ENCODE results near the gene ACAD10. TPM values are rescaled to one million over a fixed set of nuclear protein-coding genes. Genes with fewer than 3 reads are reported as not detected.
"Not testable (repeated sequence)": the region's sequence is repeated elsewhere in the genome, so short reads cannot be mapped to it uniquely, and the experiment has no call there.

The ACAD10 gene
- total RNA-seq, 1 donor from 2014 or later = 16.9 TPM

DNA sequence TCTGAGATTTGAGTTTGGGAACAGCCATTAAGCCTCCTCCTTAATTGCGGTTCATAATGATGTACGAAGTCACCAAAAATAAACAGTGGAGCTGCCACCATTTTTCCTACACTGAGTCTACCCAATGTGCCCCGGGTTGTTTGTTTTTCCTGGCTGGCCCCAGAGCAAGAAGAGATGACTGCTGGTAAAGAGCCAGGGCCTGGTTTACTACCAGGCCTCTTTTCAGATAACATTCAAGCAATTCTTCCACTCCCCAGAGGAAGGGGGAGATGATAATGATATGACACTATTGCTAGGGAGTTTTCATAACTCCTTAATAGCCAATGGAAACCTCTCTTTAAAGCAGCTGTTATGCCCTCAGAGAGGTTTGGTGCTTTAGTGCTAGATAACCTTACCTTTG is 42.4 kb upstream of the ACAD10 start:
- H3K27me3 Mint-ChIP-seq (ENCODE audit: low read depth, unreplicated experiment) = no peaks in the 10 kb centered on the region
- FAIRE-seq (no peak), DNase-seq (ENCODE audit: low read depth) (peak; percentile 73)
- peaks cover 30% of the 10 kb centered on the region for H3K36me3 Mint-ChIP-seq (ENCODE audit: low read depth, unreplicated experiment)
- H4K20me1 ChIP-seq (ENCODE audit: insufficient read depth, low read length) = peaks cover 23% of the 10 kb centered on the region
- H3K36me3 ChIP-seq (ENCODE audit: insufficient read depth, low read length) = peaks cover 22% of the 10 kb centered on the region
- no peak overlapping the region for H3K4me3 Mint-ChIP-seq (ENCODE audit: unreplicated experiment)
- no peak overlapping the region for H3K9ac ChIP-seq (ENCODE audit: low read length)
- TF ChIP-seq EZH2 (IDR thresholded peaks at IDR 0.05; ENCODE audit: insufficient read depth, low read length) = no peak
- TF ChIP-seq, protein P1, sequence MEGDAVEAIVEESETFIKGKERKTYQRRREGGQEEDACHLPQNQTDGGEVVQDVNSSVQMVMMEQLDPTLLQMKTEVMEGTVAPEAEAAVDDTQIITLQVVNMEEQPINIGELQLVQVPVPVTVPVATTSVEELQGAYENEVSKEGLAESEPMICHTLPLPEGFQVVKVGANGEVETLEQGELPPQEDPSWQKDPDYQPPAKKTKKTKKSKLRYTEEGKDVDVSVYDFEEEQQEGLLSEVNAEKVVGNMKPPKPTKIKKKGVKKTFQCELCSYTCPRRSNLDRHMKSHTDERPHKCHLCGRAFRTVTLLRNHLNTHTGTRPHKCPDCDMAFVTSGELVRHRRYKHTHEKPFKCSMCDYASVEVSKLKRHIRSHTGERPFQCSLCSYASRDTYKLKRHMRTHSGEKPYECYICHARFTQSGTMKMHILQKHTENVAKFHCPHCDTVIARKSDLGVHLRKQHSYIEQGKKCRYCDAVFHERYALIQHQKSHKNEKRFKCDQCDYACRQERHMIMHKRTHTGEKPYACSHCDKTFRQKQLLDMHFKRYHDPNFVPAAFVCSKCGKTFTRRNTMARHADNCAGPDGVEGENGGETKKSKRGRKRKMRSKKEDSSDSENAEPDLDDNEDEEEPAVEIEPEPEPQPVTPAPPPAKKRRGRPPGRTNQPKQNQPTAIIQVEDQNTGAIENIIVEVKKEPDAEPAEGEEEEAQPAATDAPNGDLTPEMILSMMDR (IDR thresholded peaks at IDR 0.05; ENCODE audit: insufficient read depth, low read depth, low read length) = no peak
- H3K27me3 ChIP-seq (ENCODE audit: insufficient read depth, low read length) = no peaks in the 10 kb centered on the region
- no peaks in the 10 kb centered on the region for H3K9me3 Mint-ChIP-seq (ENCODE audit: unreplicated experiment)
- H3K79me2 ChIP-seq (ENCODE audit: insufficient read depth, low read length) = no peaks in the 10 kb centered on the region
- H3K4me3 ChIP-seq (ENCODE audit: insufficient read depth, low read depth, low read length) = no peak overlapping the region
- H2AFZ ChIP-seq (ENCODE audit: low read depth, low read length) = no peak overlapping the region
- peaks cover 15% of the 10 kb centered on the region for H3K4me1 Mint-ChIP-seq (ENCODE audit: low read depth, unreplicated experiment)
- H3K4me2 ChIP-seq (ENCODE audit: low read length) = no peak overlapping the region
- no peak overlapping the region for H3K27ac ChIP-seq (ENCODE audit: low read depth, low read length)
- peaks cover 2% of the 10 kb centered on the region for H3K4me1 ChIP-seq (ENCODE audit: insufficient read depth, low read length)
- H3K9me3 ChIP-seq (ENCODE audit: insufficient read depth, low read depth, low read length) = no peaks in the 10 kb centered on the region
- no peak overlapping the region for H3K27ac Mint-ChIP-seq (ENCODE audit: unreplicated experiment)

DNA sequence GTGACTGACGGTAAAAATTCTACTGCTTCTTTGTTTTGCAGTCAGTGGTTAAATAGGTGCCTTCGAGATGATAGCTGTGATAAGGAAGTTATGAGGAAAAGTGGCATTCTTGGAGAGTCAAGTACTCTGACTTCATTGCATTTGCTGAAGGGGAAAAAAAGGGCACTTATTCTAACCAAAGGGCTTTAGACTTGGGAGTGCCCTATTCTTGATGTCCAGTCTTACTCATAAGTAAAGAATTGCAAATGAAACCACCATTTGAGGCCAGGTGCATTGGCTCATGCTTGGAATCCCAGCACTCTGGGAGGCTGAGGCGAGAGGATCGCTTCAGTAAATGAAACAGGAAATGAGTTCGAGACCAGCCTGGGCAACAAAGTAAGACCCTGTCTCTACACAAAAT is 40.4 kb upstream of the ACAD10 start:
- Histone ChIP-seq H3K4me2 (ENCODE audit: low read length) (no peak overlapping the region), H4K20me1 (ENCODE audit: insufficient read depth, low read length) (peaks cover 23% of the 10 kb centered on the region), H3K79me2 (ENCODE audit: insufficient read depth, low read length) (no peaks in the 10 kb centered on the region), H3K27ac (ENCODE audit: low read depth, low read length) (no peak overlapping the region), H2AFZ (ENCODE audit: low read depth, low read length) (no peak overlapping the region), H3K4me1 (ENCODE audit: insufficient read depth, low read length) (no peaks in the 10 kb centered on the region), H3K27me3 (ENCODE audit: insufficient read depth, low read length) (no peaks in the 10 kb centered on the region), H3K9ac (ENCODE audit: low read length) (no peak overlapping the region), H3K9me3 (ENCODE audit: insufficient read depth, low read depth, low read length) (no peaks in the 10 kb centered on the region), H3K4me3 (ENCODE audit: insufficient read depth, low read depth, low read length) (no peak overlapping the region), H3K36me3 (ENCODE audit: insufficient read depth, low read length) (peaks cover 32% of the 10 kb centered on the region)
- Mint-ChIP-seq H3K4me3 (ENCODE audit: unreplicated experiment) (no peak overlapping the region), H3K36me3 (ENCODE audit: low read depth, unreplicated experiment) (peaks cover 33% of the 10 kb centered on the region), H3K27ac (ENCODE audit: unreplicated experiment) (no peak overlapping the region), H3K27me3 (ENCODE audit: low read depth, unreplicated experiment) (no peaks in the 10 kb centered on the region), H3K4me1 (ENCODE audit: low read depth, unreplicated experiment) (peaks cover 15% of the 10 kb centered on the region), H3K9me3 (ENCODE audit: unreplicated experiment) (no peaks in the 10 kb centered on the region)
- TF ChIP-seq, protein P1 (IDR thresholded peaks at IDR 0.05; ENCODE audit: insufficient read depth, low read depth, low read length) = no peak
- no peak for TF ChIP-seq EZH2 (IDR thresholded peaks at IDR 0.05; ENCODE audit: insufficient read depth, low read length)
- FAIRE-seq = no peak
- peak; percentile 87 for DNase-seq (ENCODE audit: low read depth)

DNA sequence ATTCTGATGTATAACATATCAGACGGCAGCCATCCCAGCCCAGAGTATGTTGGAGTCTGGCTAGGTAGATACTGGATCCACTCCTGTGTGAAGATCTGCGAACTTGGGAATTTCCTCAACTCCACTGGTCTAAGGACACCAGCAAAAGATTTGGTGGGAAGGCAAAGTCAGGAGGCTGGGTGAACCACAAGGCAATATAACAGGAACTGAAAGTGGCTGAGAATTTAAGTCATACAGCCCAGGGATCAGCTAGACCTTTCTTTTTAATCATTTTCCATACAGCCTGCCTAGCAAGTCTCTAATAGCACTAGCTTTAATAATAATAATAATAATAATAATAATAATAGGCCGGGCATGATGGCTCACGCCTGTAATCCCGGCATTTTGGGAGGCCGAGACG is 34.9 kb upstream of the ACAD10 start:
- H3K27me3 Mint-ChIP-seq (ENCODE audit: low read depth, unreplicated experiment) = no peaks in the 10 kb centered on the region
- Histone ChIP-seq H3K27me3 (ENCODE audit: insufficient read depth, low read length) (no peaks in the 10 kb centered on the region), H3K4me1 (ENCODE audit: insufficient read depth, low read length) (no peaks in the 10 kb centered on the region), H3K79me2 (ENCODE audit: insufficient read depth, low read length) (no peaks in the 10 kb centered on the region), H3K9ac (ENCODE audit: low read length) (no peak overlapping the region), H3K9me3 (ENCODE audit: insufficient read depth, low read depth, low read length) (no peaks in the 10 kb centered on the region), H3K27ac (ENCODE audit: low read depth, low read length) (no peak overlapping the region), H3K4me2 (ENCODE audit: low read length) (no peak overlapping the region), H4K20me1 (ENCODE audit: insufficient read depth, low read length) (peaks cover 11% of the 10 kb centered on the region), H3K4me3 (ENCODE audit: insufficient read depth, low read depth, low read length) (no peak overlapping the region), H3K36me3 (ENCODE audit: insufficient read depth, low read length) (peaks cover 27% of the 10 kb centered on the region), H2AFZ (ENCODE audit: low read depth, low read length) (no peak overlapping the region)
- no peak for TF ChIP-seq EZH2 (IDR thresholded peaks at IDR 0.05; ENCODE audit: insufficient read depth, low read length)
- TF ChIP-seq, protein P1 (IDR thresholded peaks at IDR 0.05; ENCODE audit: insufficient read depth, low read depth, low read length) = no peak
- H3K9me3 Mint-ChIP-seq (ENCODE audit: unreplicated experiment) = no peaks in the 10 kb centered on the region
- no peak for DNase-seq (ENCODE audit: low read depth)
- no peak overlapping the region for H3K27ac Mint-ChIP-seq (ENCODE audit: unreplicated experiment)
- H3K36me3 Mint-ChIP-seq (ENCODE audit: low read depth, unreplicated experiment) = peaks cover 16% of the 10 kb centered on the region
- H3K4me3 Mint-ChIP-seq (ENCODE audit: unreplicated experiment) = no peak overlapping the region
- FAIRE-seq = no peak
- peaks cover 4% of the 10 kb centered on the region for H3K4me1 Mint-ChIP-seq (ENCODE audit: low read depth, unreplicated experiment)

DNA sequence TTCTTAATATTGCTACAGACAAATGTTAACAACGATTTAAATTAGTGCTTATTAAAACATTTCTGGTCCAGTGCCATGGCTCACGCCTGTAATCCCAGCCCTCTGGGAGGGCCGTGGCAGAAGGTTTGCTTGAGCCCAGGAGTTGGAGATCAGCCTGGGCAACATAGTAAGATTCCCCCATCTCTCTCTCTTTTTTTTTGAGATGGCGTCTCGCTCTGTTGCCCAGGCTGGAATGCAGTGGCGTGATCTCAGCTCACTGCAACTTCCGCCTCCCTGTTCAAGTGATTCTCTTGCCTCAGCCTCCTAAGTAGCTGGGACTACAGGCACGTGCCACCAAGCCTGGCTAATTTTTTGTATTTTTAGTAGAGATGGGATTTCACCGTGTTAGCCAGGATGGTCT is 33.3 kb upstream of the ACAD10 start:
- H3K36me3 Mint-ChIP-seq (ENCODE audit: low read depth, unreplicated experiment) = peaks cover 16% of the 10 kb centered on the region

More for the DNA sequence above, 33.3 kb upstream of the ACAD10 start:
- not testable (repeated sequence) for H3K27ac Mint-ChIP-seq (ENCODE audit: unreplicated experiment); H3K27ac ChIP-seq (ENCODE audit: low read depth, low read length); H3K27me3 Mint-ChIP-seq (ENCODE audit: low read depth, unreplicated experiment); H3K4me2 ChIP-seq (ENCODE audit: low read length); FAIRE-seq; H3K4me3 ChIP-seq (ENCODE audit: insufficient read depth, low read depth, low read length); H3K9ac ChIP-seq (ENCODE audit: low read length); H3K4me3 Mint-ChIP-seq (ENCODE audit: unreplicated experiment); H2AFZ ChIP-seq (ENCODE audit: low read depth, low read length); H3K4me1 ChIP-seq (ENCODE audit: insufficient read depth, low read length); H3K4me1 Mint-ChIP-seq (ENCODE audit: low read depth, unreplicated experiment); H4K20me1 ChIP-seq (ENCODE audit: insufficient read depth, low read length); H3K9me3 Mint-ChIP-seq (ENCODE audit: unreplicated experiment); H3K79me2 ChIP-seq (ENCODE audit: insufficient read depth, low read length); DNase-seq (ENCODE audit: low read depth); H3K27me3 ChIP-seq (ENCODE audit: insufficient read depth, low read length); H3K9me3 ChIP-seq (ENCODE audit: insufficient read depth, low read depth, low read length)
- H3K36me3 ChIP-seq (ENCODE audit: insufficient read depth, low read length) = peaks cover 29% of the 10 kb centered on the region
